B cell (primary cell): ENCODE data around the gene SKAP2. TPM values are rescaled to one million over a fixed set of nuclear protein-coding genes. Genes with fewer than 3 reads are reported as not detected.

Source experiments
- ATAC-seq: fragments of 200-7000 bp; cut with Tn5 transposase; one replicate; pipeline ENCODE4 v1.10.0; 2021; ENCODE audit warnings: low read depth, mild to moderate bottlenecking, moderate number of reproducible peaks, moderate library complexity
- CTCF ChIA-PET: fragments of 350-600 bp; sonication (Branson Sonifier 250); formaldehyde crosslinking; loops from one replicate; lab custom pipeline; 2021; ENCODE audit warnings: antibody characterized with exemption, inconsistent platforms; lab: Charles Lee
- POLR2A ChIA-PET: fragments of 350-600 bp; sonication (Branson Sonifier 250); formaldehyde crosslinking; loops from one replicate; lab custom pipeline; 2021; ENCODE audit warnings: antibody characterized with exemption; lab: Charles Lee
- DNase-seq: peaks from one replicate; pipeline ENCODE4 v3.0.0; 2013
- H2AFZ ChIP-seq: 2 replicates; pipeline ENCODE4 v1.6.1; 2012; ENCODE audit warnings: mild to moderate bottlenecking, low read depth, low read length; ENCODE audit not compliant: insufficient read depth, poor library complexity, severe bottlenecking
- H3K27ac ChIP-seq, 2 donors: 1 replicate in 1 of 2; 2 replicates in 1 of 2; pipeline ENCODE4 v1.5.1; 2012 to 2013; ENCODE audit warnings: low read length in 2 of 2, mild to moderate bottlenecking in 2 of 2, moderate library complexity in 1 of 2
- H3K27me3 ChIP-seq, 4 experiments: fragments of 200-600 bp in 1 of 4; sonication (generic) in 1 of 4; replicated peaks in 1 of 4; 1 replicate in 2 of 4; 2 replicates in 2 of 4; pipeline versions ENCODE4 v1.6.1 to v1.7.0; 2013 to 2016; ENCODE audit warnings: low read length in 3 of 4, mild to moderate bottlenecking in 2 of 4, mixed read lengths in 1 of 4, moderate library complexity in 1 of 4; ENCODE audit not compliant: insufficient read depth in 4 of 4, control insufficient read depth in 3 of 4; ENCODE audit errors: control extremely low read depth in 1 of 4
- H3K36me3 ChIP-seq, 2 experiments: replicated peaks in 1 of 2; 1 replicate in 1 of 2; 2 replicates in 1 of 2; pipeline versions ENCODE4 v1.6.1 to v1.7.1; 2013; ENCODE audit warnings: low read length in 1 of 2; ENCODE audit not compliant: insufficient read depth in 2 of 2, control insufficient read depth in 1 of 2; ENCODE audit errors: control extremely low read depth in 1 of 2, extremely low read depth in 1 of 2
- H3K4me1 ChIP-seq, 2 donors: fragments of 200-600 bp in 1 of 2; sonication (generic) in 1 of 2; 1 replicate in 1 of 2; 2 replicates in 1 of 2; pipeline versions ENCODE4 v1.5.1 to v1.6.1; 2013 to 2017; ENCODE audit warnings: low read length in 2 of 2; ENCODE audit not compliant: control insufficient read depth in 2 of 2, insufficient read depth in 2 of 2
- H3K4me2 ChIP-seq: replicated peaks from 2 replicates; pipeline ENCODE3; 2012; ENCODE audit warnings: mild to moderate bottlenecking, low read depth, low read length; ENCODE audit not compliant: poor library complexity, severe bottlenecking
- H3K4me3 ChIP-seq, 5 experiments: fragments of 200-600 bp in 1 of 5; sonication (generic) in 1 of 5; 1 replicate in 3 of 5; 2 replicates in 2 of 5; pipeline versions ENCODE4 v1.5.1 to v1.7.0; 2011 to 2016; ENCODE audit warnings: low read length in 4 of 5, mild to moderate bottlenecking in 4 of 5, low read depth in 2 of 5, control low read depth in 1 of 5, moderate library complexity in 1 of 5; ENCODE audit not compliant: insufficient read depth in 1 of 5; ENCODE audit errors: control extremely low read depth in 1 of 5, extremely low read depth in 1 of 5
- H3K79me2 ChIP-seq: fragments of 200-600 bp; sonication (generic); one replicate; pipeline ENCODE4 v1.6.0; 2016; ENCODE audit warnings: low read length; ENCODE audit not compliant: control insufficient read depth, insufficient read depth
- H3K9ac ChIP-seq: fragments of 200-600 bp; sonication (generic); 2 replicates; pipeline ENCODE4 v1.6.1; 2017; ENCODE audit warnings: mild to moderate bottlenecking, low read length, moderate library complexity
- H3K9me3 ChIP-seq, 3 donors: one replicate each; pipeline versions ENCODE4 v1.6.1 to v1.7.1; 2013; ENCODE audit warnings: low read length in 2 of 3; ENCODE audit not compliant: control insufficient read depth in 2 of 3, insufficient read depth in 1 of 3; ENCODE audit errors: control extremely low read depth in 1 of 3
- H4K20me1 ChIP-seq: 2 replicates; pipeline ENCODE4 v1.6.0; 2012; ENCODE audit warnings: mild to moderate bottlenecking, low read length; ENCODE audit not compliant: insufficient read depth, control insufficient read depth, poor library complexity, severe bottlenecking
- H3K27ac Mint-ChIP-seq: one replicate; pipeline ENCODE4 v1.8.0; 2021; ENCODE audit warnings: mixed read lengths
- H3K27me3 Mint-ChIP-seq: one replicate; pipeline ENCODE4 v1.8.0; 2021; ENCODE audit warnings: mixed read lengths
- H3K4me1 Mint-ChIP-seq: one replicate; pipeline ENCODE4 v1.8.0; 2021; ENCODE audit warnings: mixed read lengths
- H3K4me3 Mint-ChIP-seq: one replicate; pipeline ENCODE4 v1.8.0; 2021; ENCODE audit warnings: mixed read lengths
- H3K9me3 Mint-ChIP-seq: one replicate; pipeline ENCODE4 v1.8.0; 2022; ENCODE audit warnings: mixed read lengths; ENCODE audit not compliant: insufficient read depth
- EZH2 ChIP-seq: IDR thresholded peaks from 2 replicates; pipeline ENCODE4 v1.6.1; 2012; ENCODE audit warnings: borderline replicate concordance, low read depth, mild to moderate bottlenecking, moderate library complexity, low read length; ENCODE audit not compliant: insufficient read depth, poor library complexity, severe bottlenecking
- WGBS: methylation state at CpG from one replicate; pipeline ENCODE4 v1.1.5; 2013; ENCODE audit warnings: missing lambda C conversion rate; ENCODE audit not compliant: insufficient coverage; 5-methylcytosine and 5-hydroxymethylcytosine counted together
- intact Hi-C: fragments of 100-400 bp; cut with micrococcal nuclease; formaldehyde crosslinking; loops from one replicate; pipeline ENCODE4 v1.10.0; 2022
- polyA plus RNA-seq: library from polyadenylated mRNA; depleted of rRNA; stranded (reverse); fragments of >200 nt; gene quantifications from 2 replicates; pipeline ENCODE4 v1.2.3, GENCODE V29; 2012
- total RNA-seq, 2 donors: library from RNA; stranded (reverse); fragments of 120-200 nt in 1 of 2; gene quantifications; 1 replicate in 1 of 2; 2 replicates in 1 of 2; pipeline versions ENCODE4 v1.2.3 to v1.2.4, GENCODE V29; 2013 to 2022
- TF ChIP-seq, protein P1 (sequence below): fragments of 200-600 bp; IDR thresholded peaks from one replicate; pipeline ENCODE4 v1.8.0; 2022; ENCODE audit warnings: antibody characterized with exemption, mild to moderate bottlenecking

Gene SKAP2
- total and polyA plus RNA-seq, 2 donors (not counting 1 experiment from before 2014, with no cell fraction given) = 12.8 to 58.4 TPM

DNA sequence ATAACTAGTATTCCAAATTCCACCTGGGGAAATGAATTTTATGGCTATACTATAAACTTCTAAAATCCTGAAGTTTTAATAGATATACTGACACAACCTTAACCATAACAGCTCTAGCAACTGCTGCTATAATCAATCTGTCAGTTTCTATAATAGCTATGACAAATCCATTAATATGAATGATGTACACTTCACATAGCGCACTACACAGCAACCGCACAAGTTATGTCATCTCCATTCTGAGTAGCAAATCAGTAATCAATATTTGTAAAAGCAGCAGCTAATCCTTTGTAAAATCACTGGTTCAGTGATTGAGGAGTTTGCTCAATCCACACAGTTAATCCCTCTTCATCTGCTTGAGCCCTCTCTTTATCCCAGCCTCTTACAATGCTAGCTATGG, 105.3 kb downstream of the SKAP2 start:
- Histone ChIP-seq H3K9me3 (no peaks in the 10 kb centered on the region), H2AFZ (no peak overlapping the region), H3K27me3 (no peaks in the 10 kb centered on the region), H3K9ac (no peak overlapping the region), H3K27ac (no peak overlapping the region), H3K79me2 (no peaks in the 10 kb centered on the region), H3K4me2 (no peak overlapping the region), H4K20me1 (no peaks in the 10 kb centered on the region), H3K4me1 (no peaks in the 10 kb centered on the region), H3K36me3 (no peaks in the 10 kb centered on the region), H3K4me3 (no peak overlapping the region)
- intact Hi-C loops = no loop called here
- no peak overlapping the region for H3K27ac Mint-ChIP-seq
- H3K4me3 Mint-ChIP-seq = no peak overlapping the region
- no peaks in the 10 kb centered on the region for H3K27me3 Mint-ChIP-seq
- H3K4me1 Mint-ChIP-seq = peaks cover 2% of the 10 kb centered on the region
- TF ChIP-seq, protein P1, sequence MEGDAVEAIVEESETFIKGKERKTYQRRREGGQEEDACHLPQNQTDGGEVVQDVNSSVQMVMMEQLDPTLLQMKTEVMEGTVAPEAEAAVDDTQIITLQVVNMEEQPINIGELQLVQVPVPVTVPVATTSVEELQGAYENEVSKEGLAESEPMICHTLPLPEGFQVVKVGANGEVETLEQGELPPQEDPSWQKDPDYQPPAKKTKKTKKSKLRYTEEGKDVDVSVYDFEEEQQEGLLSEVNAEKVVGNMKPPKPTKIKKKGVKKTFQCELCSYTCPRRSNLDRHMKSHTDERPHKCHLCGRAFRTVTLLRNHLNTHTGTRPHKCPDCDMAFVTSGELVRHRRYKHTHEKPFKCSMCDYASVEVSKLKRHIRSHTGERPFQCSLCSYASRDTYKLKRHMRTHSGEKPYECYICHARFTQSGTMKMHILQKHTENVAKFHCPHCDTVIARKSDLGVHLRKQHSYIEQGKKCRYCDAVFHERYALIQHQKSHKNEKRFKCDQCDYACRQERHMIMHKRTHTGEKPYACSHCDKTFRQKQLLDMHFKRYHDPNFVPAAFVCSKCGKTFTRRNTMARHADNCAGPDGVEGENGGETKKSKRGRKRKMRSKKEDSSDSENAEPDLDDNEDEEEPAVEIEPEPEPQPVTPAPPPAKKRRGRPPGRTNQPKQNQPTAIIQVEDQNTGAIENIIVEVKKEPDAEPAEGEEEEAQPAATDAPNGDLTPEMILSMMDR = no peak
- TF ChIP-seq EZH2 = no peak
- DNase-seq (no peak), ATAC-seq (no peak)
- ChIA-PET CTCF (no interaction called here), POLR2A (no interaction called here)
- no peaks in the 10 kb centered on the region for H3K9me3 Mint-ChIP-seq
- no CpG with 5 or more reads among the region's 2 CpGs for WGBS

DNA sequence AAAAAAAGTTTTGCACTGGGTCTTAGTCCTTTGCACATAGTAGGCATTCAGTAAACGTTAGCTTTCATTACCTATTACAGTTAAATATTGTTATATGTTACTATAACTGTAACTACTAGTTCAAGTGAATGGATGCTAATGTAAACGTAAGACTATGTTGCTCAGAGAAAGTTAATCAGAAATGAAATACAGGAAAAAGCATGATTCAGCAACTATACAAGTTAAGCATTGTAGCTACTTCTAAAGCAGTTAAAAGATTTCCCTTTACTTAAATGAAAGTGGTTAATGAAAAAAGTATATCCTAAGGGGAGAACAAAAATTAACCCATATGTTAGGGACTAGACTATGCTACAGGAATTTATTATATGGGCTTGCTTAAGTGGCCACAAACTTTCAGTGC, 121.2 kb downstream of the SKAP2 start:
- no peaks in the 10 kb centered on the region for H3K4me1 ChIP-seq
- ATAC-seq (no peak), DNase-seq (no peak)
- Mint-ChIP-seq H3K4me1 (no peaks in the 10 kb centered on the region), H3K27me3 (no peaks in the 10 kb centered on the region), H3K9me3 (no peaks in the 10 kb centered on the region), H3K4me3 (no peak overlapping the region), H3K27ac (no peak overlapping the region)
- H4K20me1 ChIP-seq = peaks cover 3% of the 10 kb centered on the region
- WGBS = no CpG with 5 or more reads among the region's 2 CpGs
- intact Hi-C loops = no loop called here
- peaks cover 2 to 14% of the 10 kb centered on the region in 2 experiments for H3K36me3 ChIP-seq
- POLR2A ChIA-PET = no interaction called here
- CTCF ChIA-PET = no interaction called here
- TF ChIP-seq, protein P1 = no peak
- no peak for TF ChIP-seq EZH2
- H2AFZ ChIP-seq = no peak overlapping the region
- H3K27ac ChIP-seq = no peak overlapping the region
- no peaks in the 10 kb centered on the region for H3K9me3 ChIP-seq
- H3K79me2 ChIP-seq = no peaks in the 10 kb centered on the region
- no peak overlapping the region for H3K4me3 ChIP-seq
- H3K27me3 ChIP-seq = no peaks in the 10 kb centered on the region
- H3K9ac ChIP-seq = no peak overlapping the region
- H3K4me2 ChIP-seq = no peak overlapping the region
